Upper lobe of right lung (tissue), 1 donor: ENCODE measurements around the gene LRSAM1. TPM values are rescaled to one million over a fixed set of nuclear protein-coding genes. Genes with fewer than 3 reads are reported as not detected.

Experiments used
- ATAC-seq: fragments of 200-7000 bp; cut with Tn5 transposase; one replicate; pipeline ENCODE4 v1.9.1; 2020; ENCODE audit warnings: mild to moderate bottlenecking, moderate library complexity
- DNase-seq: peaks from one replicate; pipeline ENCODE4 v3.0.0-alpha.2; 2020
- H3K27ac ChIP-seq: fragments of 200-600 bp; one replicate; pipeline ENCODE4 v1.8.0; 2022
- H3K27me3 ChIP-seq: fragments of 200-600 bp; one replicate; pipeline ENCODE4 v1.8.0; 2022; ENCODE audit warnings: mild to moderate bottlenecking
- H3K36me3 ChIP-seq: fragments of 200-600 bp; one replicate; pipeline ENCODE4 v1.8.0; 2022
- H3K4me1 ChIP-seq: fragments of 200-600 bp; one replicate; pipeline ENCODE4 v1.8.0; 2022
- H3K4me3 ChIP-seq: fragments of 200-600 bp; one replicate; pipeline ENCODE4 v1.8.0; 2022; ENCODE audit warnings: mild to moderate bottlenecking
- H3K9me3 ChIP-seq: fragments of 200-600 bp; one replicate; pipeline ENCODE4 v1.8.0; 2022
- CTCF ChIP-seq: fragments of 200-600 bp; IDR thresholded peaks from one replicate; pipeline ENCODE4 v1.8.0; 2022; ENCODE audit warnings: antibody characterized with exemption
- intact Hi-C: fragments of 100-400 bp; cut with DNase I; formaldehyde crosslinking; loops from one replicate; pipeline ENCODE4 v1.11.0; 2022
- total RNA-seq: library from RNA; stranded (reverse); fragmentation: NEBNext Ultra II Directional; extraction: Animal tissue kit (Norgen Biotek cat#: 25700); gene quantifications from one replicate; pipeline ENCODE4 v1.2.1, GENCODE V29; 2021
- donor health status: DM: no; HTN: yes; CAD: no; lungs with severe emphysema.

Gene LRSAM1
- total RNA-seq, 1 donor from 2014 or later: 18.8 TPM

- Histone ChIP-seq H3K27me3 (no peaks in the 10 kb centered on the region), H3K4me1 (no peaks in the 10 kb centered on the region), H3K27ac (no peak overlapping the region), H3K9me3 (no peaks in the 10 kb centered on the region), H3K36me3 (peaks cover 18% of the 10 kb centered on the region), H3K4me3 (no peak overlapping the region)
- no peak for ATAC-seq
- DNase-seq: no peak
- intact Hi-C loops: no loop called here
- TF ChIP-seq CTCF: no peak
These were observed 45.8 kb upstream of the LRSAM1 start for GRCh38 chr9:127405344-127406125.

GRCh38 chr9:127406799-127407491, 44.4 kb upstream of the LRSAM1 start:
- Histone ChIP-seq H3K27me3 (no peaks in the 10 kb centered on the region), H3K4me3 (no peak overlapping the region), H3K36me3 (peaks cover 18% of the 10 kb centered on the region), H3K27ac (no peak overlapping the region), H3K4me1 (no peaks in the 10 kb centered on the region), H3K9me3 (no peaks in the 10 kb centered on the region)
- intact Hi-C loops: no loop called here
- no peak for ATAC-seq
- no peak for TF ChIP-seq CTCF
- DNase-seq: no peak

GRCh38 chr9:127407492-127407843, 43.8 kb upstream of the LRSAM1 start:
- H3K36me3 ChIP-seq: peaks cover 18% of the 10 kb centered on the region
- no peaks in the 10 kb centered on the region for H3K4me1 ChIP-seq
- H3K9me3 ChIP-seq: no peaks in the 10 kb centered on the region
- H3K4me3 ChIP-seq: no peak overlapping the region
- DNase-seq (no peak), ATAC-seq (no peak)
- H3K27ac ChIP-seq: no peak overlapping the region
- intact Hi-C loops: no loop called here
- TF ChIP-seq CTCF: no peak
- no peaks in the 10 kb centered on the region for H3K27me3 ChIP-seq

- H3K36me3 ChIP-seq: no peaks in the 10 kb centered on the region
- H3K27me3 ChIP-seq: no peaks in the 10 kb centered on the region
- H3K4me1 ChIP-seq: no peaks in the 10 kb centered on the region
- peak; percentile 42 for ATAC-seq
- no peak overlapping the region for H3K4me3 ChIP-seq
- no peak for DNase-seq
- no peak overlapping the region for H3K27ac ChIP-seq
- intact Hi-C loops: no loop called here
- H3K9me3 ChIP-seq: no peaks in the 10 kb centered on the region
- TF ChIP-seq CTCF: no peak
These were observed 40.2 kb upstream of the LRSAM1 start for GRCh38 chr9:127411122-127411521.

- no peaks in the 10 kb centered on the region for H3K27me3 ChIP-seq
- intact Hi-C loops: no loop called here
- H3K36me3 ChIP-seq: no peaks in the 10 kb centered on the region
- ATAC-seq (no peak), DNase-seq (no peak)
- TF ChIP-seq CTCF: no peak
- H3K4me3 ChIP-seq: no peak overlapping the region
- H3K4me1 ChIP-seq: no peaks in the 10 kb centered on the region
- H3K9me3 ChIP-seq: no peaks in the 10 kb centered on the region
- no peak overlapping the region for H3K27ac ChIP-seq
These were observed 36.2 kb upstream of the LRSAM1 start for GRCh38 chr9:127415141-127415540.
